Mesenteric fat pad (tissue), 1 donor: Measurements from ENCODE around the gene USF1. TPM values are rescaled to one million over a fixed set of nuclear protein-coding genes. Genes with fewer than 3 reads are reported as not detected.
A peak's percentile ranks its signal among the peaks of the same experiment; 100 is the strongest.
"Not testable (repeated sequence)": the region's sequence is repeated elsewhere in the genome, so short reads cannot be mapped to it uniquely, and the experiment has no call there.

ENCODE experiments used
- DNase-seq: peaks from one replicate; pipeline ENCODE4 v3.0.0-alpha.2; 2020; ENCODE audit warnings: low spot score
- total RNA-seq: library from RNA; stranded (reverse); fragmentation: NEBNext Ultra II Directional; extraction: Animal tissue kit (Norgen Biotek cat#: 25700); gene quantifications from one replicate; pipeline ENCODE4 v1.2.1, GENCODE V29; 2021
- donor health status: DM: yes; HTN: yes; CAD: no.

USF1 gene
- total RNA-seq, 1 donor from 2014 or later: 57.9 TPM

GRCh38 chr1:161019751-161020495 is 25.9 kb downstream of the USF1 start:
- no peak for DNase-seq

- not testable (repeated sequence) for DNase-seq
Measured at GRCh38 chr1:161019111-161019660, 26.6 kb downstream of the USF1 start.

DNA sequence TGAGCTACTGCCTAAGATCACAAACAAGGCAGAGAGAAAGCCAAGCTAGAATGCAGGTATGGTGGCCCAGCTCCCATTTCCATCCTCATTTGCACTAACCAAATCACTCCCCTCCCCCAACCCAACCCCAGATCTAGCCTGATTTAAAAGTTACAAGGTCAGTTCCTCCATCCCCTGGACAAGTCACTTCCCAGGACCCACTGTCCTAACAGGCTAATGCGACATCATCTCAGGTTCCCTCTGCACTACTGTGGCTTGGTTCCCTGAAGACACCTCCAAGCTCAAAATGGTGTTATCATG is 27.2 kb downstream of the USF1 start:
- DNase-seq: no peak

DNA sequence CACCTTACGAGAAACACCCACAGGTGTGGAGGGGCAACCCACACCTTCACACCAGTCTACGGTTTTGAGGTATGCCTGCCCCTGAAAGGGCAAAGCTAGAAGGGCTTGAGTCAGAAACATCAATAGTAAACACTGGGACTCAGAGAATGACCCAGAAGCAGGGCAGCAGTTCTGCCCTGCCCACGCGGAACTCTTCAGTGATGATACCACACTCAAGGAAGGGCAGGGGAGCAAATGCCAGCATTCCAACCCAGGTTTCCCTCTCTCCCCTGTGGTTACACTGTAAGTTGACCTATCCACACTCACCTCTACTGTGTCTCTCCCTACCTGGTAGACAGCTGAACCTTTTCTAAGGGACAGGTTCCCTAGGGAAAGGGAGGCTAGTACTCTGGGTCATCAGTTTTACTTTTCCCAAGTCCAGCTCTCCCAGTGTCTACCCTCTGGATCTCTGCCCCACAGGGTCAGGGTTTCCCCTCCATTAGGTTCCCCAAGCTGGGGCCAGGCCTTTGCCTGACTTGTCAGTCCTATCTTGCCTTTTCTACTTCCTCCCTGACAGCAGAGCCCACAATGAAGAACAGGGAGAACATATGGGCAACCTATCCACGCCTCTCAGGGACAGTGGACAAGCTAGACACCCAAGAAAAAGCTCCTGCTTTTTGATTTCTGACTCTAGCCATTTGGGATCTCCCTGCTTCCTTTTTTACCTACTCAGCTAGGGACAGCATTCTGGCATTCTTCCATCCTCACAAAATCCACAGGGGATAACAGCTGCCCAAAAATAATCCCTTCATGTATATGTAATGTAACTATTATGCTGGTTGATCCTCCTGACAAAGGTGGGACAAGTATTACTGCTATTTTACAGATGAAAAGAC is 27.8 kb downstream of the USF1 start:
- no peak for DNase-seq

GRCh38 chr1:161017181-161017580 is 28.6 kb downstream of the USF1 start:
- not testable (repeated sequence) for DNase-seq

- not testable (repeated sequence) for DNase-seq
Measured at GRCh38 chr1:161016683-161017082, 29.1 kb downstream of the USF1 start.

DNA sequence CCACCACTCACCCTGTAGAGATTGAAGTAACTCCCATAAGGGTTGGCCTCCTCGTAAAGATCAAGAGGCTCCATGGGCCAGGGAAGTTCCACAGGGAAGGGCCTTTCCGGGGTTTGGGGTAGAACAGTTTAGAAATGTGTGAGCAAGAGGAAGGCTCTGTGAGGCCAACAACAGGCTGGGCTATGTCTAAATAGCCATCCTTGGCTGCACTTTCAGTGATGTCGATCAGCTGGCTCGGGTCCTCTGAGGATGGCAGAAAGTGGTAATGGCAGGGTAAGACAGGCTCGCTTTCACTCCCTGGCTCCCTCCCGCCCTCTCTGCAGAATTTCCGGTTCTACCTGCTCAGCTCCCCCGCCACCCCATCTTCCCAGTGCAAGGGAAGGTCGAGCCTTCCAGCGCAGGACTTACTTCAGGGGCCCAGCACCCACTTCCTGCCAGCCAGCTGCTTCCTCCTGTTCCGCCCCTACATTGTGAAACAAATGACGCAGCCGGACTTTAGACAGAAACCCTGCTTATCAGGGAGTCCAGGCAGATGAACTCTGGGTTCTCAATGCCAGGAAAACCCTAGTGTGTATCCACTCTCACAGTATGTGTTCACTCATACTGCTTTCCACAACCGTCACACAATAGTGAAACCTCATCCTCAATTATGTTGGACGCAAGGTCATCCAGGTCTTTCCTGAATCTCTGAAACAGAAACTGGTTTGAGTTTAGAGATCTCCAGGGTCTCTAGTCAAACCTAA is 32.1 kb downstream of the USF1 start:
- peak; percentile 92 for DNase-seq

DNA sequence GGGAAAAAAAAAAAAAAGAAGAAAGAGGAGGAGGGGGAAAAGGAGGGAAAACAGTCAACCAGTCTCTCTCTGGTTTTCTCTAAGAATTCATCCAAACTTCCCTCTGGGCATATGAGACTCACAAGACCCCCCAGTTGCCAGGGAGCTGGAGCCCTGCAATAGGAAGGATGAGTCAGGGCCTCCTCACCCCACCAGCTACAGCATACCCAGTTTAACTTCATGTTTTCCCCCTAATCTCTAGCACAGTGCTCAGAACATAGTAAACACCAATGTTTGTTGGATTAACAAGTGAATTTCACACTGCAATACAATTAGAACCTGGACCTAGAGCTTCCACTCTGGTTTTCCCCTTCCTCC is 32.7 kb downstream of the USF1 start:
- DNase-seq: no peak

DNA sequence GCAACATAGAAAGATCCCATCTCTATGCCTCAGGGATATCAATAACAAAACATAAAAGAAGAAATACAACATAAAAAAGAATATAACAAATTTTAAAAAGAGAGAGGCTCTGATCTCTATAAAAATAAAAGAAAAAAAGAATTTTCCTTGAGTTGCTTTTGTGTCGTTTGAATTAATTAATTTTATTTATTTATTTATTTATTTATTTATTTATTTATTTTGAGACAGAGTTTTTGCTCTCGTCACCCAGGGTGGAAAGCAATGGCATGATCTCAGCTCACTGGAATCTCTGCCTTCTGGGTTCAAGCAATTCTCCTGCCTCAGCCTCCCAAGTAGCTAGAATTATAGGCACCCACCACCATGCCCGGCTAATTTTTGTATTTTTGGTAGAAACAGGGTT is 33.4 kb downstream of the USF1 start:
- no peak for DNase-seq

- DNase-seq: no peak
Measured at GRCh38 chr1:161009602-161010211, 36.1 kb downstream of the USF1 start.

GRCh38 chr1:161008869-161009510 is 36.8 kb downstream of the USF1 start:
- no peak for DNase-seq

GRCh38 chr1:161007369-161007768 is 38.4 kb downstream of the USF1 start:
- no peak for DNase-seq

GRCh38 chr1:161006563-161006962 is 39.2 kb downstream of the USF1 start:
- no peak for DNase-seq

DNA sequence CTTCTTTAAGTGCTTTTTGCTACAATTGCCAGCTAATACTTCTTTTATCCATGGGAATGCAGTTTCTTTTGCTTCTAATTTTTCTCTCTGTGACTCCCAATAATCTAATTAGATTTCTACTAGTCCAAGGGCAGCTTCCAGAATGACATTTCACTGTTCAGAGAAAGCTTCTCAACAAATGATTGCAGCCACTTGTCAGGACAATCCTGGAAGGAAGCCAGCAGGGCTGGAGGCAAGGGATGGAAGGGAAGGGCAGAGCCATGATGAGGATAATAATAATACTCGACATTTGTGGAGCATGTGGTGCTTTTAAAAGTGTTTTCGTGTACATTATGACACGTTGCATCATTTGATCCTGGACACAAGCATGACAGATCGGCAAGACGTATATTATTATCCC is 44.3 kb downstream of the USF1 start:
- DNase-seq: no peak

GRCh38 chr1:161000736-161001480 is 44.9 kb downstream of the USF1 start:
- no peak for DNase-seq

DNA sequence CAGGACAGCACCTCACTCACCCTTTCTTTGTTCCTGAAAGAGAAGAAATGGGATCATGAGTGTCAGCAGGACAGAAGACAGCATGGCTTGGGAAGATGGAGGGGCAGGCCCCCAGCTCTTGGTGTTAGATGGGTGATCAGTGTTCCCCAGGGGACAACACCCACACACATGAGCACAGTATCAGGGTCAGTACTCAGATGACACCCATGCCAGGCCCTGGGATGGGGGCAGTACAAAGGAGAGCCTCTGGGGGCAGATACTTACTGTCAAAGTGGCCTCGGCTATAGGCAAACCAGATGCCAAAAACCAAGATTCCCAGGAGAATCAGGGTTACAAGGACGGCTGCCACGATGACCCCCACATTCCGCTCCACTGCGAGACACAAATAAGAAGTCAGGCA is 46.4 kb downstream of the USF1 start:
- no peak for DNase-seq

GRCh38 chr1:160997323-160998038 is 48.3 kb downstream of the USF1 start:
- no peak for DNase-seq

- no peak for DNase-seq
Measured at GRCh38 chr1:160996178-160996577, 49.6 kb downstream of the USF1 start.

DNA sequence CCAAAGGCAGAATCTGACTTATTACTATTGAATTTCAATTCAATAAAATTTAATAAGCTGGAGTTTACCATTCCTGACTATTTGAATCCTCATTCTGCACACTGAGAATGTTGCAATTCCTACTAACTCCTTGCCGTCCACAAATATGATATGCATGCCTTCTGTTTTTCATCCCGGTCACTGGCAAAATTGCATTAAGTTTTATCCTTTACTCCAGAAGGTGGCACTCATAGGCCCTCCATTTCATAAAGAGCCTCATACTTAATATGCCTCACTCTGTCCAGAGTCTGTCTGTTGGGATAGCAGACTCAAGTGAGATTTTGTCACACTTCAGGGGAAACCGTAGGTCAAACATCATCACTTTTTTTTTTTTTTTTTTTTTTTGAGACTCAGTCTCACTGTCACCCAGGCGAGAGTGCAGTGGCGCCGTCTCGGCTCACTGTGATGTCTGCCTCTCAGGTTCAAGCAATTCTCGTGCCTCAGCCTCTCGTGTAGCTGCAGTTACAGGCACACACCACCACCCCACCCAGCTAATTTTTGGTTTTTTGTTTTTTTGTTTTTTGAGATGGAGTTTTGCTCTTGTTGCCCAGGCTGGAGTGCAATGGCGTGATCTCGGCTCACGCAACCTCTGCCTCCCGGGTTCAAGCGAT is 52.1 kb downstream of the USF1 start:
- DNase-seq: no peak
